Activated CD8-positive, alpha-beta memory T cell treated with anti-CD3 and anti-CD28 coated beads, Interleukin-2, amount 50 U/mL, for 24 hours (primary cell): ENCODE results near the gene XRRA1.
"Not testable (repeated sequence)": the region's sequence is repeated elsewhere in the genome, so short reads cannot be mapped to it uniquely, and the experiment has no call there.

Experiments
- DNase-seq: peaks from one replicate; pipeline ENCODE4 v3.0.0-alpha.2; 2020; ENCODE audit errors: extremely low read depth

XRRA1 gene

GRCh38 chr11:74896311-74896710, 52.6 kb downstream of the XRRA1 start:
- no peak for DNase-seq

DNA sequence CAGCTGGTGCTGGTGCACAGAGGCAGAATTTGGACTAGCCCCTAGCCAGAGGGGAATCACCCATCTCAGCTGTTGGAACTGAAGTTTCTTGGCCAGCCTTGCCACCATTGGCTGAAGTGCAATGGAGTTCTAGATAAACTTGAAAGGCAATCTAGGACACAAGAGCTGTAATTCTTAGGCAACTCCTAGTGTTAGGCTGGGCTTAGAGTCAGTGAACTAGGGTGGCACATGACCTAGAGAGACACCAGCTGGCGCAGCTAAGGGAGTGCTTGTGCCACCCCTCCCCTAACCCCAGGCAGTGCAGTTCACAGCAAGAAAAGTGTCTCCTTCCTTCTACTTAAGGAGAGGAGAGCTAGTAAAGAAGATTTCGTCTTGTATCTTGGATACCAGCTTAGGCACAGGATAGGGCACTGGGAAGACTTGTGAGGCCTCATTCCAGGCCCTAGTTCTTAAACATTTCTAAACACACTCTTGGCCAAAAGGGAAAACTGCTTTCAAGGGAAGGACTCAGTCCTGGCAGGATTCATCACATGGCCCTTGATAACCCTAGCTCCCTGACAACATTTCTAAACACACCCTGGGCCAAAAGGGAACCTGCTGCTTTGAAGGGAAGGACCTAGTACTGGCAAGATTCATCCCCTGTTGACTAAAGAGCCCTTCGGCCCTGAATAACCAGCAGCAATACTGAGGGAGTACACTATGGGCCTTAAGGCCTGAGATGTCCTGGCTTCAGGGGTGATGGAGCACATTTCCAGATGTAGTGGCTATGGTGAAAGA, 53.4 kb downstream of the XRRA1 start:
- DNase-seq, result no peak

GRCh38 chr11:74893015-74893414, 55.9 kb downstream of the XRRA1 start:
- DNase-seq, result not testable (repeated sequence)

DNA sequence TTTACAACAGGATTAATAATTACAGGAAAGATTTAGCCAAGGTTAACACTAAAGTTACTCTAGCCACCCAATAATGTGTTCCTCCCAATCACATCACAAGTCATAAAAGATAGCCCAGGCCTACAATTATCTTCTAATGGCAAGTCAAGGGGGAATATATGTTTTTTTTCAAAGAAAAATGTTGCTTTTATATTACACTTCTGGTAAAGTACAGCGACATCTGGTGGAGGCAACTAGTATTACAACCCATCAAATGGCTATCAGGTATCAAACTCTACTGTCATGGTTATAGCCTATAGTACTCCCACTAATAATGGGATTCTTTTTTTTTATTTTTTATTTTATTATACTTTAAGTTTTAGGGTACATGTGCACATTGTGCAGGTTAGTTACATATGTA, 71.8 kb downstream of the XRRA1 start:
- no peak for DNase-seq

DNA sequence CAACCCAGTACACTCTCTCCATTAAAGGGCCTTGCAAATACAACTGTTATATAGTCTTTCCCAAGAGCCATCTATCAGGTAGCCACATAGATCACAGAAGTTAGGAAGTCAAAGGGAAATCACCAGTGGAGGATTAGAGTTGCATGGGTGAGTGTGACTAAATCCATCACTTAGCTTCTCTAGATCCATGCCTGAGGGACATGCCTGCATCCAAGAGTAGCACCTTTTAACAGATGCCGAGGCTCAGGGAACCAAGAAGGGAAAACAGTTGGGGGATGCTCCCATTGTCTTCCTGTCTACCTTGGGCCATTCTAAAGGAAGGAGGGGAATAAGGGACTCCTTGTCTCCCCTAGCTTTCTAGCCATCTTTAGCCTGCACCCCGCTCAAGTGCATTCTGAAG, 77.9 kb downstream of the XRRA1 start:
- DNase-seq, result no peak

DNA sequence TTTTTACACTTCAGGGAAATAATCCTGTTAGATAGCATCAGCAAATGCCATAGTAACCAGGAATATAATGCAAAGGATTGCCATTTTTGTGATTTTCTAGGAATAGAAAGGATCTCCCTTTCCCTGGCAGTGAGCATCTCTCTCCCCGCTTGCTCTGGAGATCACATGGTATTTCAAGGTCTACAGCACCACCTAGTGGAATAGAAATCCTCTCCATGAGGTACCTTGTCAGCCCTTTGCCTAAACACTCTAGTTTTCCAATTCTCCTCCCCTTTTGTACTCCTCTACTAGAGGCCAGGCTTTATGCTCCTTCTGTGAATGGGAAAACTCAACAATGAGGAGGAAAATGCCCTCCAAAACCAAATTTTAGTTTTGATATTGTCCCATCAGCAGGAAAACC, 78.4 kb downstream of the XRRA1 start:
- DNase-seq, result no peak

- DNase-seq, result no peak
These were observed 82.3 kb downstream of the XRRA1 start for GRCh38 chr11:74866557-74866956.

GRCh38 chr11:74863410-74863809, 85.5 kb downstream of the XRRA1 start:
- no peak for DNase-seq

DNA sequence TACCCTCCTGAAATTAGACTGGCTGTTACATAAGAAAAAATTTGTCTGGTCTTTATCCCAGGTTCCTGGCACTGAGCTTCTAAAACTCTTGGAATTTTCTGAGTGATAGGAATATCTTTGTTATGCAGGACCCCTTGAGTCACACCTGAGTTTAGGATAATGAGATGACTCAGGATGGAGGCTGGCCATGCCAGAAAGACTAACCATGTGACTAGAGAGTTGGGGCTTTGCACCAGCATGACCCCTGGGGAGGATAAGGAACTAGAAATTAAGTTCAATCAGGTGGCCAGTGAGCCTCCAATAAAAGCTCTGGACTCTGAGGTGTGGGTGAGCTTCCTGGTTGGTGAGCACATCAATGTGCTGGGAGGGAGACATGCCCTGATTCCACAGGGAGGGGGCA, 88.1 kb downstream of the XRRA1 start:
- no peak for DNase-seq

GRCh38 chr11:74853223-74853622, 95.7 kb downstream of the XRRA1 start:
- DNase-seq, result no peak

- no peak for DNase-seq
These were observed 99.1 kb downstream of the XRRA1 start for GRCh38 chr11:74849525-74850391.

GRCh38 chr11:74847895-74848294, 101.0 kb downstream of the XRRA1 start:
- no peak for DNase-seq

DNA sequence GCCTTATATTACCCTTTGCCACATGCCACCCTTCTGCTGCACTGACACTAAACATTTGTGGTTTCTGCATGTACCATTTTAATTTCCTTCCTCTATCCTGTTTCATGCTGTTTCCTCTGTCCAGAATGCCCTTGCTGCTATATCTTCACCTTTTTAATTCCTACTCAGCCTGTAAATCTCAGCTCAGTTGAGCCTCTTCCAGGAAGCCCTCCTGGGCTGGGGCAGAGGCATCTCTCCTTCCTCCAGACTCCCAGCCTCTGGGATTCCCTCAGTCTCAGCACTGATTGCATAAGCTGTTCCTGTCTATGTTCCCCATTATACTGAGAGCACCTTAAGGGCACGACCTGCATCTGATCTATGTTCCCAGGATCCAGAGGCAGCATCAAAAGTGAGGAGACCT, 101.5 kb downstream of the XRRA1 start:
- no peak for DNase-seq

DNA sequence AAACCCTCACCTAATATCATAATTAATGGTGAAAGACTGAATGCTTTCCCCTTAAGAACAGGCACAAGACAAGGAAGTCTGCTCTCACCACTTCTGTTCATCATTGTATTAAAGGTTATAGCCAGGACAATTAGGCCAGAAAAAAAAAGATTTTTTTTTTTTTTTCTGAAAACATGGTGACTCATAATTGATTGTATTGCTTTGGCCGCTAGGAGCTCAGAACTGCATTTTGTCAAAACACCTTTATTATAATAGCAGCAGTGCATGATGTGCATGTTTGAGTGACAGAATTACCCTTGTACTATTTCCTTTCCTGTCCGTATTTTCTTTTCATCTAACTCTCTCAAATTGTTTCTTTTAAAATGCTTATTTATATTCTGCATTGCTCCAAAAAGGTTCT, 102.1 kb downstream of the XRRA1 start:
- DNase-seq, result no peak

- no peak for DNase-seq
These were observed 102.8 kb downstream of the XRRA1 start for GRCh38 chr11:74845978-74846517.

DNA sequence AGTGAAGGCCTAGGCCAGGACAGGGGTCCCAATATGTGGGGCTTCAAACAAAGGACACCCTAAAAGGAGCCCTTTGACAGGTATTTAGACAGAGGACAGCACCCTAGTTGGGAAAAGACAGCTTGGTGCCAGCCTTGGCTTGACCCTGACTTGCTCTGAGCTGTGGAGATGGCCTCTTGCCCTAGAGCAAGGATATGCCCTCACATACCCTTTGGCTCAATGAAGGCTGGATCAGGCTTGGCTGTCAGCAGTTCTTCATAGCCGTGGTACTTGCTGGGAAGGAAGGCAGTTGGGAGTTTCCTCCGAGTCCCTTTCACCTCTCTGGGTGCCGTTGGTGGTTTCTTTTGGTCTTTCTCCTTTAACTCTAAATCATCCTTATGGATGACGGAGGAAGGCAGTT, 104.0 kb downstream of the XRRA1 start:
- no peak for DNase-seq

GRCh38 chr11:74844072-74844471, 104.8 kb downstream of the XRRA1 start:
- DNase-seq, result no peak

- DNase-seq, result no peak
These were observed 105.9 kb downstream of the XRRA1 start for GRCh38 chr11:74842967-74843366.

- DNase-seq, result no peak
These were observed 108.4 kb downstream of the XRRA1 start for GRCh38 chr11:74840486-74840885.

- no peak for DNase-seq
These were observed 108.9 kb downstream of the XRRA1 start for GRCh38 chr11:74839971-74840370.

DNA sequence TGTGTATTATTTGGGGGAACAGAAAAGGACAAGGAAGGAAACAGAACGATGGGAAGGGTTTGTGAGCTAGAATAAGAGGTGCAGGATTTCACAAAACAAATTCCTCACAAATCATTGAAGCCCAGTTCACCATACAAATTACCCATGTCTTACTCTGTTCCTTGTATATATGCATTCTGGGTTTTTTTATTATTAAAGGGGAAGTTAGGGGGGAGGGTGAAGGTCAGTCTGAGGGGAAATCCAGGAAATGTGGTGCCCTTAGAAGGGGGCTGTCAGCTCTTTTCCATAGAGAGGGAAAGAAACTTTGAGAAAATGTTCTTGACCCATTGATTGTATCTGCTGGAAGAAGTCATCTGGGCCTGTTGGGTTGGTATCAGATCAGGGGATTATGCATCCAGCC, 109.4 kb downstream of the XRRA1 start:
- DNase-seq, result no peak

- DNase-seq, result no peak
These were observed 110.7 kb downstream of the XRRA1 start for GRCh38 chr11:74838188-74838587.

GRCh38 chr11:74837191-74837590, 111.7 kb downstream of the XRRA1 start:
- no peak for DNase-seq
